Activated CD4-positive, alpha-beta T cell treated with anti-CD3 and anti-CD28 coated beads, Interleukin-2, amount 50 U/mL, for 1 hour (primary cell): ENCODE results near the gene ACHE.

Experiments used
- DNase-seq: peaks from one replicate; pipeline ENCODE4 v3.0.0-alpha.2; 2020

The ACHE gene

DNA sequence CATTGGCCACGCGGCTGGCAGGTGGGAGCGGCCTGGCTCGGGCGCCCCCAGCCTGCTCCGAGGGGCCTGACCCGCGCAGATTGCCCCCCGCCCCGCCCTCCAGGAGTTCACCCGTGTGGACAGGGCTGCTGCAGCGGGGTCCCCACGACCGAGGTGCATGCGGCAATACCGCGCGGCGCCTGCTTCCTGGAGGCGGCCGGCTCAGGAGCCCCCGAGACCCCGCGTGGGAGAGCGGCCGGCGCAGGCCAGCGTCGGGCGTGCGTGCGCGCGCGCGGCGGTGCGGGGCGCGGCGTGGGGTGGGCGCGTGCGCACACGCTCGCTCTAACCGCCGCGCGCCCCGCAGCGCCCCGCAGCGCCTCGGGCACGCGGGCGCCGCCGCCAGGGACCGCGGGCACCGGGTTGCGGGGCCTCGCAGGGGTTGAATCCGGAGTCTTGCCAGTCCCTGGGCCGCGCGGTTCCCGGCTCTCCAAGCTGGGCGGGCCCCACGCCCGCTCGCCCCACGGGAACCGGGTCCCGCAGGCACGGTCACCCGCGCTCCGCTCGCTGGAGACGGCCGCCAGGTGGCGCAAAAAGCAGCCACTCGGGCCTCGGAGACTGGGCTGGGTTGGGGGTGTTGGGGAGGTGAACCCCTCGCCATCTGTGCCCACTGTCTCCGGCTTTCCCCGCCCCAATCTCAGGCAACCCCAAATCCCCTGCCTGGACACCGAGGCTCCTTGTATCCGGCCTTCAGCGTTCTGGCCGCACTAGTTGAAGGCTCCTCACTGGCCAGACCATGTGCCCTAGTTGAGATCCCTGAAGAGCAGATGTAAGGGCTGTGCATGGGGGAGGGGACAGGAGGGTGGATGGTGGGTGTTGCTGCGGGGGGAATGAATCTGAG is 1.3 kb upstream of the ACHE start:
- DNase-seq: peak; percentile 57

DNA sequence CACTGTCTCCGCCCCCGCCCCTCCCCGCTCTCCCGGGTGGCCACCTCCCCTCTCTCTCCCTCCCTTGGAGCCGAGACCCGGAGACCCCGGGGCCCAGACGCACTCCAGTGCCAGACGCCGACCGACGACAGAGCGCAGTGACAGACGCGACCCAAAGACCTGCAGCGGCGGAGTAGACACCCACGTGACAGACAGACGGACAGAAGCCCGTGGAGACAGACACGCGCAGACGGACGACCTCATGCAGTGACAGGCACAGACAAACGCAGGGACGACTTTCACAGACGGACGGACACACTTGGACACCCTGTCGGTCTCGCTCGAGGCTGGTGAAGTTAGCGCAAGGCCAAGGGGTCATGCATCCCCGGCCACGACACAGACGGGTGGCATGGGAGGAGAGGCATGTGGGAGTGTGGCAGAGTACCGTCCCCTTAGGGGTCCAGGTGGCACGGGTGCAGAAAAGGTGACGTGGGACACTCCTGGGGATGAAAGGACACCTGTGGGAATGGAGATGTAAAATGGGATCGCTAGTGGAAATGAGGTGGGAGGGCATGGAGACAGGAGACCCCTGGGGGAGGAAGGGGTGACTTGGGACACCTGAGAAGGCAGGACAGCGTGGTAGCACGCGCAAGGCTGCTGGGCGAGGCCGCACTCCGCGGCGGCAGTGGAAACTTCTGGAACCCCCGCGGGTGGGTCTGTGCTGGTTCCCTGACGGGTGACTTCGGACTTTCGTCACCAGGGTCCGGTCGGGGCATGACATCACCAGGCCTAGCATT is 456 bp upstream of the ACHE start:
- DNase-seq: no peak

DNA sequence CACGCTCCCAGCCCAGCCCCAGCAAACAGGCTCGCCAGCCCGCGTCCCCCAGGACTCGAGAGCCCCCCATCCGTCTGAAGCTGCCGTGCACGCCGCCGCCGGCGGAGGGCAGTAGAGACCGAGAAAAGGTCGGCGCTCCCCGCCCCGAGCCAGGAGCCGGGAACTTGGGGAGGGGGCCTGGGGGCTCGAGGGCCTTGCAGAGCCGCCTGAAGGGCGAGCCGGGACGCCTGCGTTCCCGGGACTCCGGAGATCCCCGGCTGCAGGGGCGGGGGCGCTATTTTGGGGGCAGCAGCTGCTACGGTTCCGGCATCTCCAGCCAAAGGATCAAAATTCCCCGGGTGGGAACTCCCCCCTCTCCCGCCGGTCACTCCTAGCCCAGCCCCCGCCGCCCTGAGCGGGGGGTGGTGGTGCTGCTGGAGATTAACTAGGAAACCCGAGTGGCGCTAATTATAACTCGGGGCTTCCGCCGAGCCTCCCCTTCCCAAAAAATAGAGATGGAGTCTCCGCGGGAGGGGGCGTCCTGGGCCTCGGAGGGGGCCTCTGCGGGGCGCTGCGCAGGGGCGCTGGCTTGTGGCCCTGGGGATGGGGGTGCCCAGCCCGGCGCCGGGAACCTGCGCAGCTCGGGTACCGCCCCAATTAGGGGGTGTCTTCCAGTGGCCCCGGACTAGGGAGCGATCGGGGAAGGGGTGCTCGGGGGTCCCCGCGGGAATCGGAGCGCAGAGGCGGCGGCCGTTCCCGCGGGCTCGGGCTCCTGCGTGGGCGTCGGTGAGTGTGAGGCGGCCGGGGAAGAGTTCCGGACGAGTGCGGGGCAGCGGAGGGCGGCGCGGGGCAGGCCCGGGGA is 608 bp downstream of the ACHE start:
- DNase-seq: peak; percentile 54

DNA sequence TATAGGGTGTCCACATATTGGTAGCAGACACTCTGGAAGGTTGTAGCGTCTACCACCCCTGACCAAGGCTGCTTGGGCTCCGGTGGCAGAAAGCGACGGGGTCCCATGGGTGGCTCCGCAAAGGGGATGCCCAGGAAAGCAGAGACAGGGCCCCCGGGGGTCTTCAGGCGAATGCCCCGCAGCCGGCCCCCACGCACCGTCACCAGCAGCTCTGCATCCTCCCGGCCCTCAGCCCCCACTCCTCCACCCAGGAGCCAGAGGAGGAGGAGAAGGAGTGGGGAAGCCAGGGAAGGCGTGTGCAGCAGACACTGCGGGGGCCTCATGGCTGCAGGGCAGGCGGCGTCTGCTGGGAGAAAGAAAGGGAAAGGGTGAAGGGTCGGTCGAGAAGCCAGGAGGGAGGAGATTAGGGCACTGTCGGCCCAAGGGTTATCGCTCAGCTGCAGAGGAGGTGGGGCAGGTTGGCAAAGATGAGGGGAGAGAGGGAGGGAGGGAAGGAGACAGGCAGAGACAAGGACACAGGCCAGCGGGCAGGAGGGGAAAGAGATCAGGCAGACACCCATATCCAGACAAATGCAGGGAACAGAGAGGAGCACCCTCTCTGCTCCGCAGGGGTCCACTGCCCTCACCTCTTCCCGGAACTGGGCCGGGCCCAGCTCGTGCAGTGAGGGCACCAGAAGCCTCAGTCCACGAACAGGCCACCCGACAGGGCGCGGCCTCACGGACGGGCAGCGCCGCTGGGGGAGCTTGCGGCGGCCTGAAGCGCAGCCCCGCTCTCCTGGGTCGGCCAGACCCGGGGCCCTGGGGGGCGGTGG is 1.6 kb downstream of the ACHE start:
- DNase-seq: no peak

DNA sequence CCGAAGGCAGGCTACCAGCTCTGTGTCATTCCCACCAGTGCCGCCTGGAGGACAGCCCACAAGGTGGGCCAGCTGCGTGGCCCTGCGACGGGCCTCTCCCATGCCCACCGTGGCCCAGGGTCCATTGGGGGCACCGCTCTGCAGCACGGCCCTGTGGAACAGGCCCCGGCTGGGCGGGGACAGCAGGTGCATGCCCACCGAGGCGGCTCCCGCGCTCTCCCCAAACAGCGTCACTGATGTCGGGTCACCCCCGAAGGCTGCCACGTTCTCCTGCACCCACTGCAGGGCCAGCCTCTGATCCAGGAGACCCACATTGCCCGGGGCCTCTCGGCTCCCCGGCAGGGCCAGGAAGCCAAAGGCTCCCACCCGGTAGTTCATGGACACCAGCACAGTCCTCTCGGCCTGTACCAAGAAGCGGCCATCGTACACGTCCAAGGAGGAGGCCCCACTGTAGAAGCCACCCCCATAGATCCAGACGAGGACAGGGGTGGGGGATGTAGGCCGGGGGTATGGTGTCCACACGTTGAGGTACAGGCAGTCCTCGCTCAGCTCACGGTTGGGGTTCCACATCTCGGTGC is 2.3 kb downstream of the ACHE start:
- DNase-seq: no peak

DNA sequence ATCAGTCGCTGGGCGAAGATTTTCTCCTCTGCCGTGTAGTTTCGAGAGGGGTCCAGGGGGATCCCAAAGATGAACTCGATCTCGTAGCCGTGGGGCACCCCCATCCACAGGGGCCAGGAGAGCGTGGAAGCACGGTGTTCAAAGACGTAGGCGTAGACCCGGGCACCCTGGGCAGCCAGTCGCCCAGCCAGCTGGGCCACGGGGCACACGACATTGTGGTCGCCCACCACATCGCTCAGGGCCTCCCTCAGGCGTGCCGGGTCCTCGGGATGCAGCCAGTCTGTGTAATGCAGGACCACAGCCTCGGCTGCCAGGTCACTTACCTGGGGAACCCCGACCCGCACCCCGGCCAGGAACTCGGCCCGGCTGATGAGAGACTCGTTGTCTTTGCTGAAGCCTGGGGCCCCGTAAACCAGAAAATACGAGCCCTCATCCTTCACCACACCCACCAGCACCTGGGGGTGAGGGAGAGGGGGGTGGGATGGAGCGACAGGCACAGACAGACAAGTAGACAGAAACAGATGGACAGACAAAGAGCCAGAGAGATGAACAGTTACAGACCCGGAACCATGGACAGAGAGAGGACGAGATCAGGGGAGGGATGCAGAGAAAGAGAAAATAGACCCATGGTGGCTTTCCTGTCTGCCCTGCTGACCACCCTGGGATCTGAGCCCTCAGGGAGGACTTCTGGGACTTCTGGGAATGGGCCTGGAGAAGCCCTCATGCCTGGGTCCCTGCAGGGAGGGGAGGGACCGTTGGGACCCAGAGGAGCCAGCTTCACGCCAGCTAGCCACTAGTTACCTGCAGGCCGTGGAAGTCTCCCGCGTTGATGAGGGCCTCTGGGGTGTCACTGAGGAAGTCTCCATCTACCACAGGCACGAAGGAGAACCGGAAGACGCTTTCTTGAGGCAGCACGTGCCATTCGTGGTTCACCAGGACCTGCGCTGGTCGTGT is 3.0 kb downstream of the ACHE start:
- DNase-seq: no peak

DNA sequence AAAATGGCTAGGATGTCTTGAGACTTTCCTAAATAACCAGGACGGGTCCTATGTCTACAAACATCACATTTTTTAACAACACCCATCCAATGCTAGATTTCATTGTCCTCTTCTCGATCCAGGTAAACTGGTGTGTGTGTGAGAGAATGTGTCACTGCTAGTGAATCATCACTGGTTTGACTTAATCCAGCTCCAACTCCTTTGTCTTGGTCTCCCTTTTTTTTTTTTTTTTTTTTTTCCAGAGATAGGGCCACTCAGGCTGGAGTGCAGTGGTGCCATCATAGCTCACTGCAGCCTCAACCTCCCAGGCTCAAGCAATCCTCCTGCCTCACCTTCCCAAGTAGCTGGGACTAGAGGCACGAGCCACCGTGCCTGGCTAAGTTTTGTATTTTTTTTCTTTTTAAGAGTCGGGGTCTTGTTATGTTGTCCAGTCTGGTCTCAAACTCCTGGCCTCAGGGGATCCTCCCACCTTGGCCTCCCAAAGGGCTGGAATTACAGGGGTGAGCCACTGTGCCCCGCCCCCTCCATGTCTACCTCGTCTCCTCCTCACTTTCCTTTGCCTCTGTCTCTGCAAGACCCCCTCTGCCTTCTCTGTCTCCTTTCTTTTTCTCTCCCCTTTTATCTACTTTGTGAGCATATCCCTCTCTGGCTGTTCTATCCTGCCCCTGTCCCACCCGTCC is 4.0 kb downstream of the ACHE start:
- no peak for DNase-seq

DNA sequence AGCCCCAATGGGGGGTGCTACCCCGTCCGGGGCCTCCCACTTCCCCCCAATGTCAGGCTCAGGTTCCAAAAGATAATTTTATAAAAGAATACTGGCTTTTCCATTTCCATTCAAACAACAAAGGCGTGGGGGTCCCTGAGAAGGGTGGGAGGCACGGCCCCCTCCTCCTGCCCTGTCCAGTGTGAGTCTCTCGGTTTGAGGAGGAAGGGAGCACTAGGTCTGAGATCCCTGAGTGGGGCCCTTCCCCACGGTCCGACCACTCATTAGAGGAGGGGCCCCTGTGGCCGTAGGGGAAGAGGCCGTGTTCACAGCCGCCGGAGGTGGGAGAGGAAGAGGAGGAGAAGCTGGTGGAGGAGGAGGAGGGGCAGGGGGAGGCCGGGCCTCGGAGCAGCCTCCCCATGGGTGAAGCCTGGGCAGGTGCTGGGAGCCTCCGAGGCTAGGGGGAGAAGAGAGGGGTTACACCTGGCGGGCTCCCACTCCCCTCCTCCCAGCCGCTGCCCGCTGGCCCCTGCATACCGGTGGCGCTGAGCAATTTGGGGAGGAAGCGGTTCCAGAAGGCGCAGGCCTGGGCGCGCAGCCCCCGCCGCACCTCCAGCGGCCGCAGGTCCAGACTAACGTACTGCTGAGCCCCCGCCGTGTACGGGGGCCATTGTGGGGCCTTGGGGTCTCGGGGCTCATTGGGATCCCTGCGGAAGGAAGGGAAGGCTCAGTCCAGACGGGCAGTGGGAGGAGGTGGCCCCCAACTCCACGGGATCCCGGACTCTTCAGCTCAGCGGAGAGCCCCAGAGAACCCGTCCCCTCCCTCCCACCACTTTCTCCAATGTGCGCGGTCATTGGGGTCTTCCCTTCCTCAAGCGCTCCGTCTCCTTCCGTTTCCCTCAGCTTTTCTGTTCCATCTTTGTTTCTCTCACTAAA is 4.8 kb downstream of the ACHE start:
- no peak for DNase-seq

DNA sequence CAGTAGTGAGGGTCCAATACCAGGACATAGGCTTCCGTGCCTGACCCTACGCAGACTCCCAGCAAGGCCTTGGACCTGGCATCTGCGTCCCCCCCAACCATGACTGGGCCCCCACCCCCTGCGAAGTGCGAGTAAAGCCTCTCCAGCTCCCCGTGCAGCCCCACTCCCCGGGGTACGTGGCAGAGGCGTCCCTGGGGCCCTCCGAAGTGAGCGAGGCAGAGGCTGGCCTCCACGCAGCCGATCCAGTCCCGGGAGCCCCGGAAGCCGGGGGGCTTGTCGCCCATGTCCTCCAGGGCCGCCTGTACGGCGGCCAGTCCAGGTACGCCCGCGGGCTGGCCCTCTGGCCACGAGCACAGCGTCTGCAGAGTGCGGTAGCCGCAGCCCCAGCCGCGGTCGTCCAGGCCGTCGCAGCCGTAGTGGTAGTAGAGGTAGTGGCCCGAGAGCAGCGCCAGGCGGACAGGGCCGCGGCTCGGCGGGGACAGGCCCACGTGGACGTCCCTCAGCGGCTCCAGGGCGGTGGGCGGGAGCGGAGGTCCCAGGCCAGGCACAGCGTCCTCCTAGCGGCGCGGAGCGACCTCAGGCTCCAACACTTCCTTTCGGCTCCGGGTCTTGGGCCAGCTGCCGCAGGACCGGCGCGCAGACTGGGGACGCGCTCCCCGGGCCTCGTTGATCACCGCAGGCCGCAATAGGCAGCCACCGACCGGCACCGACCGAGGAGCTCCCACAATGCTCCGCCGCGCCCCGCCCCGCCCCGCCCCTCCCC is 6.5 kb downstream of the ACHE start, which contains the start of gene UFSP1:
UFSP1 (minus strand) TSS at position 728 of the 763 bp plus-strand sequence; CDS start at position 284, 444 bp downstream.
- no peak for DNase-seq

DNA sequence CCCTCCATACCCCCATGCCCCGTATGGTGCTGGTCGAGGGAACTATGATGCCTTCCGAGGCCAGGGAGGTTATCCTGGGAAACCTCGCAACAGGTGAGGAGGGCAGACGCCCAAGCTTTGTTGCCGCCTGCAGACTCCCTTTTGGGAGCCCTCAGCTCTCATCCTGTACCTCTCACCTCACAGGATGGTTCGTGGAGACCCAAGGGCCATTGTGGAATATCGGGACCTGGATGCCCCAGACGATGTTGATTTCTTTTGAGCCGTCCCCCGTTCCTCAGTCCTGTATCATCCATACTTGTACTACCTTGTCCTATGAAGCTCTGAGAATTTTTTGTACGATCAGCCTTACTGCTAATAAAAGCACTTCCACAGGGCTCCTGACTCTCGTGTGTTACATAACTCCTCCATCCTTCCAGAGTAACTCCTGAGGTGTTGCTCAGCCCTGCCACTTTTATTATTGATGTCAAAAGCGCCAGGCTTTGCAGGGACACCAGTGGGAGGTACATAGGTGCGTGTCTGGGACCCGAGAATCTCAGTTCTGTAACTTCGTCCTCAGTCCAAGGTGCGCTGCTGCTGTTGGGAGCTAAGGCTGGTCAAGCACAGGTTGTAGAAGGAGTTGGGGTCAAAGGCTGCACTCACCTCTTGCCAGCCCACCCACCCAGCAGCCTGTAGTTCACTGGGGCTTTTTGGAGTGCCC is 7.2 kb downstream of the ACHE start:
- DNase-seq: no peak

DNA sequence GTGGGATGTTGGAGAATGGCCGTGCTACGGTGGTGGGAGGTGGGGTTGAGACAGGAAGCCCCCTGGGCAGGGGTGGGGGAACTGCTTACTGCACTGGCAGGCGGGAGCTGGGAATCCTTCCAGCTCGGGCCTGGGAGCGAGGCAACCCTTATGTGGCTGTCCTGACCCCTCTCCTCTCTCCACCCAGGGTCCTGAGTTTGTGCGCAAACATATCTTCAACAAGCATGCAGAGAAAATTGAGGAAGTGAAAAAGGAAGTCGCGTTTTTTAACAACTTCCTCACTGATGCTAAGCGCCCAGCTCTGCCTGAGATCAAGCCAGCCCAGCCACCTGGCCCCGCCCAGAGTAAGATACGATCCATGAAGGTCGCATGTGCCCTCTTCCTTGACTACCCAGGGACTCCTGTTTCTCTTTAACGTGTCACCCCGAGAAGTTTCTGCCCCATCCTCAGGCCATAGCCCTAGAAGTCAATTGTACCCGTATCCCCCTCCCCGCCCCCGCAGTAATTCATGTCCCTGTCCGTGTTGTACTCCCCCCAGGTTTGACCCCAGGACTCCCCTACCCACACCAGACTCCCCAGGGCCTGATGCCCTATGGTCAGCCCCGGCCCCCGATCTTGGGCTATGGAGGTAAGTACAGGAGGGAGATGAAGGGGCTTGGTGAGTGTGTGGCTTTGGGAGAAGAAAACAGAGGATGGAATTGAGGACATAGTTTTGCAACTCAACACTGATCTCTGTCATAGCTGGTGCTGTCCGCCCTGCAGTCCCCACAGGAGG is 8.0 kb downstream of the ACHE start:
- peak; percentile 52 for DNase-seq

DNA sequence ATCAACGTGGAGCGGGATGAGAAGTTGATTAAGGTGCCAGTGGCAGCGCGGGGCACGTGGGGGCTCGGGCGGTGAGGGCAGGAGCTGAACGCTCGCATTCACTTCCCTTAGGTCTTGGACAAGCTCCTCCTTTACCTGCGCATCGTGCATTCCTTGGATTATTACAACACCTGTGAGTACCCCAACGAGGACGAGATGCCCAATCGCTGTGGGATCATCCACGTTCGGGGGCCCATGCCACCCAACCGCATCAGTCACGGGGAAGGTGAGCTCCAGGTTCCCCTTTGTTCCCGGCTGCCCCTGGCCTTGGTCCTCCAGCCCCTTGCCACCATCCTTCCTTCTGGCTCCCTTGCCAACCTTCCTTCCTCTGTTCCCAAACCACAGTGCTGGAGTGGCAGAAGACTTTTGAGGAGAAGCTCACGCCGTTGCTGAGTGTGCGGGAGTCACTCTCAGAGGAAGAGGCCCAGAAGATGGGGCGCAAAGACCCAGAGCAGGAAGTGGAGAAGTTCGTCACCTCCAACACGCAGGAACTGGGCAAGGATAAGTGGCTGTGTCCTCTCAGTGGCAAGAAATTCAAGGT is 8.7 kb downstream of the ACHE start:
- DNase-seq: no peak

DNA sequence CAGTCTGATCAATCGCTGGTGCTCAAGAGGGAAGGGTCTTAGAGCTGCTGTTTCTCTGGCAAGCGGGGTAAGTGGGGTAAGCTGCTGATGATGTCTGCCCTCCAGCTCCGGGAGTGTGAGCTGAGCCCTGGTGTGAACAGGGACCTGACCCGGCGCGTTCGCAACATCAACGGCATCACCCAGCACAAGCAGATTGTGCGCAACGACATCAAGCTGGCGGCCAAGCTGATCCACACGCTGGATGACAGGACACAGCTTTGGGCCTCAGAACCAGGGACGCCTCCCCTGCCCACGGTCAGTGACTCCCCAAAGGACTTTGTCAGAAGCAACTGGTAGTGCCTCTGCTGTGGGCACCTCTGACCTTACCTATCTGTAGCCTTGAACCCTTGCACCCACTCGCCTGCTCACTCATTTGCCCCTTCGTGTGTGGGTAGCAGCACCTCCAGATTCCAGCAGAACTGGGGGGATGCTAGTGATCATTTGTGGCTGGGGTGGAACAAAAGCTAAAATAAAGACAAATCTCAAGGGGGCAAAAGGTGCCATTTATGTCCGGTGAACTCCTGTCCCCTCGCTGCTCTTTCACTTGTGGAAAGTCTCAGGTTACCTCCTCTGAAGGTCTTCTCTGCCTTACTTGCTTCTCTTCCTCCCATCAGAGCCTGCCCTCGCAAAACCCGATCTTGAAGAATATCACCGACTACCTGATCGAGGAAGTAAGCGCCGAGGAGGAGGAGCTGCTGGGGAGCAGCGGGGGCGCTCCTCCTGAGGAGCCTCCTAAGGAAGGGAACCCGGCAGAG is 9.3 kb downstream of the ACHE start:
- no peak for DNase-seq

DNA sequence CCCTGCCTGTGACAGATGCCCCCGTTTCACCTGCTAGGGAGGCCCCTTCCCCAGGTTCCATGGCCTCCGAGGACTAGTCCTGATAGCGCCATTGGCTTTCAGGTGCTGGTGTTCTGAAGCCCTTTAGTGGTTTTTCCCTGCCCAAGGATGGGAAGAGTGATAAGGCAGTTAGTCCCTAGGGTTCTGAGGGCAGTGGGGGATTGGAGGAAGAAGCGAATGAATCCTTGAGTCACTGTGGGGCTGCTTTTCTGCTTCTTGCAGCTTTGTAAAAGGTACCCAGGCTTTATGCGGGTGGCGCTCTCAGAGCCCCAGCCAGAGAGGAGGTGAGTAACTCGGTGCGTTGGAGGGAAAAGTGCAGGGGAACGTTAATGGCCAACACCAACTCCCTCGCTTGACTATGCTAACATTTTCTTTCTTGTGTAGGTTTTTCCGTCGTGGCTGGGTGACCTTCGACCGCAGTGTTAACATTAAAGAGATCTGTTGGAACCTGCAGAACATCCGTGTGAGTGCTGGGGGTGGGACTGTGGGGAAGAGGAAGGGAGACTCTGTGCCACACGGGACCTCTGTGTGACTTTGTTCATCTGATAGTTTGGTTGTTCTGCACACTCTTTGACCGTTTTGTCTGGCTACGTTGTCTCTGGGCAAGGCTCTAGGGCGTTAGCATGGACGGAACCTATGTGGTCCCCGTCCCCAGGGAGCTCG is 10.1 kb downstream of the ACHE start:
- DNase-seq: no peak
